Ovary (tissue), 9 donors: Measurements from ENCODE around the gene GRAP2. TPM values are rescaled to one million over a fixed set of nuclear protein-coding genes. Genes with fewer than 3 reads are reported as not detected.

Source experiments
- DNase-seq, 5 donors: peaks; one replicate each; pipeline ENCODE4 v3.0.0-alpha.2; 2019 to 2020
- H3K27ac ChIP-seq, 2 donors: fragments of 200-600 bp; one replicate each; pipeline versions ENCODE4 v1.5.1 to v1.8.0; 2019 to 2022
- H3K27me3 ChIP-seq: fragments of 200-600 bp; one replicate; pipeline ENCODE4 v1.8.0; 2022
- H3K36me3 ChIP-seq: fragments of 200-600 bp; sonication (generic); one replicate; pipeline ENCODE4 v1.5.1; 2019
- H3K4me1 ChIP-seq: one replicate; pipeline ENCODE4 v1.8.1; 2013; ENCODE audit warnings: mild to moderate bottlenecking, moderate library complexity; ENCODE audit not compliant: insufficient read depth
- H3K4me3 ChIP-seq: fragments of 200-600 bp; sonication (generic); one replicate; pipeline ENCODE4 v1.5.1; 2017
- H3K9me3 ChIP-seq, 2 donors: fragments of 200-600 bp in 1 of 2; sonication (generic) in 1 of 2; one replicate each; pipeline versions ENCODE4 v1.5.1 to v1.8.1; 2013 to 2019; ENCODE audit warnings: mild to moderate bottlenecking in 1 of 2, moderate library complexity in 1 of 2
- EP300 ChIP-seq: sonication (generic); formaldehyde crosslinking; IDR thresholded peaks from one replicate; pipeline ENCODE4 v1.6.1; 2017; ENCODE audit warnings: antibody characterized with exemption
- POLR2A ChIP-seq: fragments of 450-650 bp; IDR thresholded peaks from one replicate; pipeline ENCODE4 v1.6.1; 2017; ENCODE audit warnings: antibody characterized with exemption, mild to moderate bottlenecking, moderate library complexity
- WGBS, 3 donors: extraction: QIAGEN DNeasy Blood & Tissue Kit in 1 of 3; methylation state at CpG; one replicate each; pipeline versions ENCODE4 v1.1.5 to v1.1.7; 2013 to 2017; 5-methylcytosine and 5-hydroxymethylcytosine counted together
- intact Hi-C, 4 donors: fragments of 100-400 bp; cut with DNase I; formaldehyde crosslinking; loops; one replicate each; pipeline versions ENCODE4 v1.11.0 to v1.15.1; 2022 to 2023
- polyA plus RNA-seq, 2 donors: library from polyadenylated mRNA; stranded (reverse); fragments of 200-250 nt in 1 of 2; fragments of 350-450 nt in 1 of 2; fragmentation: Illumina TruSeq in 1 of 2; extraction: RNeasy Lipid Tissue Mini Kit (QIAGEN cat#74804) in 1 of 2; gene quantifications; one replicate each; pipeline ENCODE4 v1.2.3, GENCODE V29; 2013 to 2014
- total RNA-seq, 7 donors: library from RNA; depleted of rRNA in 2 of 7; stranded (reverse); fragments of >200 nt in 2 of 7; fragmentation: NEBNext Ultra II Directional in 3 of 7; extraction: Animal tissue kit (Norgen Biotek cat#: 25700) in 3 of 7; gene quantifications; one replicate each; pipeline versions ENCODE4 v1.1.0 to v1.2.4, GENCODE V29; 2016 to 2023
- TF ChIP-seq, protein P1 (sequence below), 3 donors: fragments of 450-650 bp in 2 of 3; fragments of 200-600 bp in 1 of 3; IDR thresholded peaks; one replicate each; pipeline versions ENCODE4 v1.5.1 to v1.8.0; 2016 to 2022; ENCODE audit warnings: antibody characterized with exemption in 3 of 3, mild to moderate bottlenecking in 1 of 3
- donor health status: DM: no; HTN: no; CAD: no; lungs with moderate emphysema.
- donor health status: DM: no; HTN: no; CAD: no.
- donor health status: Bipolar disorder and iron deficiency.
- donor health status: DM: yes; HTN: yes; CAD: no.
- donor health status: DM: no; HTN: no; CAD: no.
- donor health status: DM: yes; HTN: yes; CAD: no.

GRAP2 gene
- total and polyA plus RNA-seq, 9 donors: 0.46 to 2.0 (median 0.75) TPM; not detected in 1

DNA sequence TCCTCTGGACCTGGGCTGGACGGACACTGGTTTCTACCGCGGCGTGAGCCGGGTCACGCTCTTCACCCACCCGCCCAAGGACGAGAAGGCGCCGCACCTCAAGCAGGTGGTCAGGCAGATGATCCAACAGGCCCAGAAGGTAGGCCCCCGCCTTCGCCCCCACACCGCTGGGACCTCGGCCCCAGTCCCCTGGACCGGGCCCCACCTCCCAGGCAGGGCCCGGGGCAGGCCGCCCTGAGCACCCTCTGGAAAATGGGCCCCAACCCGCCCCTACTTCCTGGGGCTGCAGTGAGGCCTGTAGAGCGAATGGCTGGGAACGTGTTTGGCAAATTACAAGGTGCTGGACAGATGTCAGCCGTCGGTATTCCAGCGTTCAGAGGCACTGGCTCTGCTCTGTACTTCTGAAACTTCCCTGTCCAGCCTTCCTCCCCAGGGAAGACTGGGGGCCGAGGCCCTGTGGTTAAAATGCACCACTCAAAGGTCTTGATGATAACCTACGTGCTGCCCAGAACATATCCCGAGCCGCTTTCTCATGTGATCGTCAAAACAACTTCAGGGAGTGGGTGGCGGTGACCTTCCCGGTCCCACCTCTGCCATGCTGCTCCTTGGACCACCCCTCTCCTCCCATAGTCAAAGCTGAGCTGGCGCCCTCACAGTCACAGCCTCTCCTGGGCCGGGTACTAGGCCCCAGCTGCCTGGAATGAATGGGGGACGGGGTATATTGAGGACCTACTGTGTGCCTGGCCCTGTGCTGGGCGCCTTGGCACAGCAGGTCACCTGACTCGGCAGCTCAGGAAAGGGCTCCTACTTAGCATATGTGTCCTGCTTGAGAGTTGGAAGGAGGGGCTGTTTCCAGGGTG is 94.7 kb downstream of the GRAP2 start:
- Histone ChIP-seq H3K27ac (no peak overlapping the region), H3K36me3 (no peaks in the 10 kb centered on the region), H3K27me3 (no peaks in the 10 kb centered on the region), H3K4me1 (no peaks in the 10 kb centered on the region), H3K9me3 (no peaks in the 10 kb centered on the region), H3K4me3 (peak overlapping the region; percentile 25)
- 77 to 78% (median 77%) methylated on average over 35 of the region's 35 CpGs for WGBS, 3 donors
- DNase-seq: peak in 2 of 5 donors; percentile 18 to 40
- intact Hi-C loops: no loop called here
- TF ChIP-seq, protein P1, sequence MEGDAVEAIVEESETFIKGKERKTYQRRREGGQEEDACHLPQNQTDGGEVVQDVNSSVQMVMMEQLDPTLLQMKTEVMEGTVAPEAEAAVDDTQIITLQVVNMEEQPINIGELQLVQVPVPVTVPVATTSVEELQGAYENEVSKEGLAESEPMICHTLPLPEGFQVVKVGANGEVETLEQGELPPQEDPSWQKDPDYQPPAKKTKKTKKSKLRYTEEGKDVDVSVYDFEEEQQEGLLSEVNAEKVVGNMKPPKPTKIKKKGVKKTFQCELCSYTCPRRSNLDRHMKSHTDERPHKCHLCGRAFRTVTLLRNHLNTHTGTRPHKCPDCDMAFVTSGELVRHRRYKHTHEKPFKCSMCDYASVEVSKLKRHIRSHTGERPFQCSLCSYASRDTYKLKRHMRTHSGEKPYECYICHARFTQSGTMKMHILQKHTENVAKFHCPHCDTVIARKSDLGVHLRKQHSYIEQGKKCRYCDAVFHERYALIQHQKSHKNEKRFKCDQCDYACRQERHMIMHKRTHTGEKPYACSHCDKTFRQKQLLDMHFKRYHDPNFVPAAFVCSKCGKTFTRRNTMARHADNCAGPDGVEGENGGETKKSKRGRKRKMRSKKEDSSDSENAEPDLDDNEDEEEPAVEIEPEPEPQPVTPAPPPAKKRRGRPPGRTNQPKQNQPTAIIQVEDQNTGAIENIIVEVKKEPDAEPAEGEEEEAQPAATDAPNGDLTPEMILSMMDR (IDR thresholded peaks at IDR 0.05): no peak
- TF ChIP-seq EP300 (no peak), POLR2A (no peak)

DNA sequence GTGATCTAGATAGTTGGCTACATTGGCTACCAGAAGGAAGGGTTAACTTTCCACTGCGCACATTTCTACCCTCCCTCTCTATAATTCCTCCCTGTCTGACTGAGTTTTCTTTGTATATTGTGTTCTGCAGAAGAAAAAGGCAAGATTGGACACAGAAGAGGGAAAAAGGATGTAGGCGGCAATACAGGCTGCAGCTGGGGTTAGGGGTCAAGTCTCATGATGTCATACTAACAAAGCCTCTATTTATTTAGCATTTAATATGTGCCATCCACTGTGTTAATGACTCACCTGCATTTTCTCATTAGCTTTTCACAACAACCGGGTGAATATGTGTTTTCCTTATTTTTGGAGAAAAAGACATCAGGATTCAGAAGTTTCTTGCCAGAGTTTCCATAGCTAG is 95.8 kb downstream of the GRAP2 start:
- intact Hi-C loops: no loop called here
- WGBS, 3 donors: 73 to 78% (median 75%) methylated on average over 3 of the region's 3 CpGs

DNA sequence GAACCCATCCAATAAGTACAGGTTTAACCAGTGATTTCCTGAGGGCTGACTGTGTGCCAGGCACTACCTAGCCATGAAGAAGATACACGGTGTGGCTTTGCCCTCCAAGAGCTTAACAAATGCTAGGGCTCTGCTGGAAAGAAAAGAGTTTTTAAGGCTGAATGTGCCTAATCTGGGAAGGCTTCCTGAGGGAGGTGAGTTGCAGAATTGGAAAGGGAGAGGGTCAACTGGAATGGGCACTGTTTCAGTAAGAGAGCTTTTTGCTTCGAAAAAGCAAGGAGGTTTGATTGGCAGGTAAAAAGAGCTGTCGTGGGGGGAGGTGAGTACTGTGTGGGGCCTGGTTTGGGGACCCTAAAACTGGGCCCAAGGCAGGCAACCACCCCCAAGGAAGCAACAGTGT is 96.5 kb downstream of the GRAP2 start:
- intact Hi-C loops: no loop called here
- TF ChIP-seq, protein P1 (IDR thresholded peaks at IDR 0.05): no peak
- no peak for TF ChIP-seq POLR2A
- H3K36me3 ChIP-seq: no peaks in the 10 kb centered on the region
- no peak overlapping the region for H3K4me3 ChIP-seq
- no peaks in the 10 kb centered on the region for H3K9me3 ChIP-seq
- H3K4me1 ChIP-seq: no peaks in the 10 kb centered on the region
- WGBS, 3 donors: 80 to 93% (median 87%) methylated on average over 3 of the region's 3 CpGs
- no peak overlapping the region for H3K27ac ChIP-seq
- no peak for DNase-seq
- no peaks in the 10 kb centered on the region for H3K27me3 ChIP-seq

More for the DNA sequence above, 95.8 kb downstream of the GRAP2 start:
- H3K27ac ChIP-seq: no peak overlapping the region
- H3K4me1 ChIP-seq: no peaks in the 10 kb centered on the region
- no peaks in the 10 kb centered on the region for H3K36me3 ChIP-seq
- DNase-seq: no peak
- H3K4me3 ChIP-seq: no peak overlapping the region
- H3K27me3 ChIP-seq: no peaks in the 10 kb centered on the region
- TF ChIP-seq EP300 (no peak), POLR2A (no peak)
- TF ChIP-seq, protein P1 (IDR thresholded peaks at IDR 0.05): no peak
- H3K9me3 ChIP-seq: no peaks in the 10 kb centered on the region

DNA sequence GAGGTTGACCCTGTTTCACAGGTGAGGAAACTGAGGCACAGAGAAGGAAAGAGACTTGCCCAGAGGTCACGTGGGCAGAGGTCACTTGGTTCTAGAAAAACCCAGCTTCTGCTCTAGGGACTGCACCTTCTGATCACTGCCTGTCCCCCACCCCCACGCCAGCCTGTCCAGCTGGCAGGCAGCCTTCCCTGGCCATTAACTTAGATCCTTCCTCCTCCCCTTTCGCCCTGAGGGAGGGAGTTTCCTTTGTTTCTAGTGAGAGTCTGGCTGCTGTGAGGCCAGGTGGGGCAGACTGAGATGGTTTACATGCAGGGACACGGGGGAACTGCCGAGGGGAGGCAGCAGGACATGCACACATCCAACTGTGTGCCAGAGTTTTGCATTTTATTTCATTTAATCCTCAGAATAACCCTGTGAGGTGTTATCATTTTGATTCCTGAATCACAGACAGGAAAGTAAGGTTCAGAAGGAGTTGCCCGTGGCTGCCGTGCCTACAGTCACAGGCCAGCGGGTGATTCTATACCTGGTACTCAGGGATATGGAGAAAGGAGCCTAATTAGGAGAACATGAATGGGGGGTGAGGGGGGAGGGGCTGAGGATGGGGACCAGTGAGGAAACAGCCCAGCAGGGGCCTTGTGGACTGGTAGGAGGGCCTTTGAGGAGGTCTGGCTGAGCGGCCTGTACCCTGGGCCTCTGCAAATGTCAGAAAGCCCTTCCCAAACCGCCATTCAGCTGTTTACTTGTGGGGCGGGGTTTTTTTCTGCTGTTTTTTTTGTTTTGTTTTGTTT is 97.2 kb downstream of the GRAP2 start:
- no peaks in the 10 kb centered on the region for H3K27me3 ChIP-seq
- peak in 3 of 5 donors; percentile 20 to 64 (median 30) for DNase-seq
- H3K9me3 ChIP-seq: no peaks in the 10 kb centered on the region
- TF ChIP-seq POLR2A (no peak), EP300 (no peak)
- TF ChIP-seq, protein P1 (IDR thresholded peaks at IDR 0.05): no peak
- intact Hi-C loops: no loop called here
- no peak overlapping the region for H3K4me3 ChIP-seq
- 54 to 57% (median 55%) methylated on average over 11 of the region's 11 CpGs for WGBS, 3 donors
- no peaks in the 10 kb centered on the region for H3K4me1 ChIP-seq
- no peaks in the 10 kb centered on the region for H3K36me3 ChIP-seq
- no peak overlapping the region for H3K27ac ChIP-seq
